ENCODE data around the gene RAB6D.
A peak's percentile ranks its signal among the peaks of the same experiment; 100 is the strongest.
"Not testable (repeated sequence)": the region's sequence is repeated elsewhere in the genome, so short reads cannot be mapped to it uniquely, and the experiment has no call there.

Gene RAB6D

DNA sequence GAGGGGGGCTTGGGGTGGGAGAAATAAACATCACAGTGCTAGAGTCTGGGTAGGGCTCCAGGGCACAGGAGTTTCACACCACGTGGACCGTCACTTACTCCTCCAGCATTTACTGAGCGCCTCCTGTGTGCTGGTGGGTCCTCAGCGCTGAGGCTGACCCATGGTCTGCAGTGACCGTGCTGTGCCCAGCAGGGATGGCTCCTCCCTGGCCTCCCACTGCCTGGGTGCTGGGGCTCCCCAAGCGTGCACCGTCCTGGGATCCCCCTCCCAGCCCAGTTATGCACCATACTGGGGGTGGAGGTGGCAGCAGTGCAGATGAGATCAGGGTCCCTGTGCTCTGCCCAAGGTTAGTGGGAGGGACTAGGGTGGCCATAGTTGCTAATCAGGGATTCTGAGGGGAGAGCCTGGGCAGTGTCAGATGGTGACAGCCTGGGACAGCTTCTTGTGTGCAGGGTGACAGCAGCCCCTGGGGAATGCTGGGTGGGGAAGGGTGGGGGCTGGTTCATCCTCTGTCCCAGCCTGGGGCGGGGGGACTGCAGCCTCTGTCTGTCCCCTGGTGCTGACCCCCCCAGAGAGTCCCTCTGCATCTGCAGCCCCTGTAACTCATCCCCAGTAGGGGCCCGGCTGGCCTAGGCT, 26.6 kb upstream of the RAB6D start:
- not testable (repeated sequence) for H3K4me1 Mint-ChIP-seq (ENCODE audit: low read depth); H3K27ac Mint-ChIP-seq; H3K36me3 Mint-ChIP-seq (ENCODE audit: low read depth); H3K27me3 Mint-ChIP-seq (ENCODE audit: low read depth); H3K4me3 Mint-ChIP-seq; H3K9me3 Mint-ChIP-seq

DNA sequence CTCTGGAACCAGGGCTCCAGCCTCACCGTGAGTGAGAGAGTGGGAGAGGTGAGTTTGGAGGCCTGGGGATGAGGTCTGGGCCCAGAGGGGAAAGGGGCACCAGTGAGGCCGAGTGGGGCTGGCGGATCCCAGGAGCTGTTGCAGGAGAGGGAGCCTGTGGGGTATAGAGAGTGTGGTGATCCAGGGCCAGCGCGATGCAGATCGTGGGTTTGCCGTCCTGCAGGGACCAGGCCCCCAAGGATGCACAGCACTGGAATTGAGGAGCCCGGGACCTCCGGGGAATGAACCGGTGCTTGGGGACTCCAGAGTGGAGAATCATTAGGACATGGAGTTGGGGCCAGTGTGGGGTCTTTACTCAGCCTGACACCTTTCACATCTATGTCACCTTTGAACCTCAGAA, 25.7 kb upstream of the RAB6D start:
- H3K4me1 Mint-ChIP-seq (ENCODE audit: low read depth): no peaks in the 10 kb centered on the region
- H3K36me3 Mint-ChIP-seq (ENCODE audit: low read depth): no peaks in the 10 kb centered on the region
- H3K9me3 Mint-ChIP-seq: no peaks in the 10 kb centered on the region
- H3K27me3 Mint-ChIP-seq (ENCODE audit: low read depth): no peaks in the 10 kb centered on the region
- no peak overlapping the region for H3K27ac Mint-ChIP-seq
- no peak overlapping the region for H3K4me3 Mint-ChIP-seq

DNA sequence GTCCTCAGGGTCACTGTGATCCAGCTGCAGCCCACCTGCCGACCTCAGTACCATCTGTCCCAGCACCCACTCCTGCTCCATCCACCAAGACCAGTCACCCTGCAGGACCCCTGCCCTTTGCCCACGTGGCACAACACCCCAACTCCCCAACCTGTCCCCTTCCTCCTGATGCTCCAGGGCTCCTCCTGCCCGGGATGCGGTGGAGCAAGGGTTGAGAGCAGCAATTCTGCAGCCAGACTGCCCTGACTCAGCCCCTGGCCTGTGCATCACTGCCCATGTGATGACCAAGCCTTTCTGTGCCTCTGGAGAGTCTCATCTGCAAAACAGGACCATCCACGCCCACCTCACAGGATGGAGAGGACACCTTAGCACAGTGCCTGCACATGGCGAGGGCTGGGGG, 24.9 kb upstream of the RAB6D start:
- H3K4me3 Mint-ChIP-seq; H3K36me3 Mint-ChIP-seq (ENCODE audit: low read depth); H3K27me3 Mint-ChIP-seq (ENCODE audit: low read depth); H3K9me3 Mint-ChIP-seq; H3K4me1 Mint-ChIP-seq (ENCODE audit: low read depth); H3K27ac Mint-ChIP-seq: not testable (repeated sequence)

DNA sequence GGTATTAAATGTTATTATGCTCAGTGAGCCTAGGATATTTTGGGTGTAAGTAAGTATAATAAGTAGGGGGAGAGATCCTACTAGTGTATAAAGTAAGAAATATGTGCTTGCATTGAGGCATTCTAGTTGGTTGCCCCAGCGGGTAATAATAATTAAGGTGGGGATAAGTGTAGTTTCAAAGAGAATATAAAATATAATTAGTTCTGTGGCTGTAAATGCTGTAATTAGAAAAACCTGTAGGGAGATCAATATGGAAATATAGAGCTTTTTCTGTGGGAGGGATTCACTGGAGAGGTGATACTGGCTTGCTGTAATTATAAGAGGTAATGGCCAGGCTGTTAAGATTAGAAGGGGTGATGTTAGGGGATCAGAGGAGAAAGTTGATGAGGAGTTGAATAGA, 9.1 kb upstream of the RAB6D start:
- not testable (repeated sequence) for H3K27ac Mint-ChIP-seq; H3K9me3 Mint-ChIP-seq; H3K27me3 Mint-ChIP-seq (ENCODE audit: low read depth); H3K36me3 Mint-ChIP-seq (ENCODE audit: low read depth); H3K4me3 Mint-ChIP-seq; H3K4me1 Mint-ChIP-seq (ENCODE audit: low read depth)

DNA sequence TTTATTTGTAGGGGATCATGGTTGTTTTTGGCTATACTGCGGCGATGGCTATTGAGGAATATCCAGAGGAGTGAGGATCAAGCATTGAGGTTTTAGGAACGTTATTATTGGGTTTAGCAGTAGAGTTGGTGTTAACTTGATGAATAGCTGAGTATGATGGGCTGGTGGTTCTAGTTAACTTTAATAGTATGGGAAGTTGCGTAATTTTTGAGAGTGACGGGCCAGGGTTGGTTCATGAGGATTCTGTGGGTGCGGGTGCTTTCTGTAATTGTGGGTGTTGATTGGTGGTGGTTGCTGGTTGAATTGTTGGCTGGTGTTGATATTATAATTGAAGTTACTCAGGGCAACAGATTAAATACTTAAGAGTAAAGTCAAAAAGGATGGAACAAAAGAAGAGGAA, 6.0 kb upstream of the RAB6D start:
- no peaks in the 10 kb centered on the region for H3K4me1 Mint-ChIP-seq (ENCODE audit: low read depth)
- no peak overlapping the region for H3K4me3 Mint-ChIP-seq
- no peaks in the 10 kb centered on the region for H3K36me3 Mint-ChIP-seq (ENCODE audit: low read depth)
- no peaks in the 10 kb centered on the region for H3K9me3 Mint-ChIP-seq
- H3K27ac Mint-ChIP-seq: no peak overlapping the region
- H3K27me3 Mint-ChIP-seq (ENCODE audit: low read depth): peaks cover 12% of the 10 kb centered on the region

DNA sequence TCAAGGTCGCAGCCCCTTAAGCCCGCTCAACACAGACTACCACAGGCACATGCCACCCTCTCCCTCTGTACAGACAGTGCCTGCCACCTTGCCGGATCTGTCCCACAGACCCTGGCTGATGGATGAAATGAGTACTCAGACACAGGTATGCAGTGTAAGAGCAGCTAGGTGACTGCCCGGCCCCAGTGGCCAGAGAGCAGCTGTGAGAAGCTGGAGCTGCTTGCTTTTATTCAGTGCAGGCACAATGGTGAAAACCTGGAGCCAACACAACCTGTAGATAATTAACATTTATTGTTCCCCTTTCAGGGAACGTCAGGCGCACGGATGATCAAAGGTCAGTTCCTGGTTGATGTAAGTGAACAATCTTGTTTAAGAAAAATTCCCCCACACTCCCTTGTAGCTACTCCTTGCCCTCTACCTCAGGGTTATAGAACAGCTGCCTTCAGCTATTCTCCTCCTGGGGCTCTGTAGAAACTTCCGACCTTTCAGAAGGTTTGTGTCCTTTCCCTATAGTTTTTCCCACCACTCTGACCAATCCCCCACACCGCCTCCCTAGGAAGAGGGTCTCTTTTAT, 4.6 kb upstream of the RAB6D start:
- not testable (repeated sequence) for H3K36me3 Mint-ChIP-seq (ENCODE audit: low read depth); H3K4me1 Mint-ChIP-seq (ENCODE audit: low read depth); H3K9me3 Mint-ChIP-seq; H3K4me3 Mint-ChIP-seq; H3K27ac Mint-ChIP-seq
- H3K27me3 Mint-ChIP-seq (ENCODE audit: low read depth): peaks cover 20% of the 10 kb centered on the region

DNA sequence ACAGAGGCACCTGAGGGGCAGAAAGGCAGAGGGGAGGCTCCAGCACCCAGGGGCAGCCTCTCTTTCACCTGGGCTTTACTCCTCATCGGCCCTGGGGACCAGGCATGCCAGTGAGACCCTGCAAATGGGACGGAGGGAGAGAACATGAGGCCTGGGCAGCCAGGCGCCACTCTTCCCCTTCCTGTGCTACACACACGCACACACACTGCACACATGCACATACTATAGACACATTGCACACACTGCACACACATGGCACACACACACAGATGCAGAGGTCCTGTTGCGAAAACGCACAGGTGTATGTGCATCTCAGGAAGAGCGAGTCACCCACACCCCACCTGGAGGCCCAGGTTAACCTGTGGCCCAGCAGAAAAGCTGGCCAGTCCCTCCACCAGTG, 3.4 kb upstream of the RAB6D start:
- H3K4me1 Mint-ChIP-seq (ENCODE audit: low read depth): peaks cover 7% of the 10 kb centered on the region
- no peak overlapping the region for H3K4me3 Mint-ChIP-seq

DNA sequence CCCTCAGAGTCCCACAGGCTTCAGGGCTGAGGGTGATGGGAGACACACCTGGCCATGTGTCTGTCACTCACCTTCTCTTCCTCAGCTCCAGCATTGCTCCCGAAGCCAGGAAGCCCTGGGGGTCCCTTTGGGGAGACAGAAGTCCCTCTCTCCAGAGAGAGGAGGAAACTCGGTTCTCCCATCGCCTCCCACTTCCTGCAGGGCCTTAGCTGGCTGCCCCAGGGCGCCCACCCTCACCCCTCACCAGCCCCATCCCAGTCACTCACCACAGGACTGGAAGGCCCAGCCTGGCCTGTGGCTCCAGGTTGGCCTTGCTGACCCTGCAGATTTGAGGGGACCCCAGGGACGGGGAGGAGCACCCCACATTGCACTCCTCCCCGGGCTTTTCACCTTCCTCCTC, 2.7 kb upstream of the RAB6D start:
- Mint-ChIP-seq H3K4me1 (ENCODE audit: low read depth) (peaks cover 7% of the 10 kb centered on the region), H3K27ac (no peak overlapping the region), H3K36me3 (ENCODE audit: low read depth) (no peaks in the 10 kb centered on the region), H3K9me3 (no peaks in the 10 kb centered on the region), H3K4me3 (no peak overlapping the region), H3K27me3 (ENCODE audit: low read depth) (peaks cover 38% of the 10 kb centered on the region)

More for the DNA sequence above, 3.4 kb upstream of the RAB6D start:
- peaks cover 31% of the 10 kb centered on the region for H3K27me3 Mint-ChIP-seq (ENCODE audit: low read depth)
- H3K36me3 Mint-ChIP-seq (ENCODE audit: low read depth): no peaks in the 10 kb centered on the region
- H3K27ac Mint-ChIP-seq: no peak overlapping the region
- no peaks in the 10 kb centered on the region for H3K9me3 Mint-ChIP-seq

DNA sequence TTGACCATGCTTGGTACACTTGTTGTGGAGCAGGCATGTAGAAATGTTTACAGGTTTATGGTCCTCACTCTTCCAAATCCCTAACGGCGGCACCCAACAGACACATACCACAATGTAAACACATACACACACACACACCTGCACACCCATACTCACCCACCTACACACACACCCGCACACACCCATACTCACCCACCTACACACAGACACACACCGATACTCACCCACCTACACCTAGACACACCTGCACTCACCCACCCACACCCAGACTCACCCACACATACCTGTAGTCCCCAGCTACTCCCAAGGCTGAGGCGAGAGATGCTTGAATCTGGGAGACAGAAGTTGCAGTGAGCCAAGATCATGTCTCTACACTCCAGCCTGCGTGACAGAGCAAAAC, 1.5 kb upstream of the RAB6D start:
- Mint-ChIP-seq H3K4me1 (ENCODE audit: low read depth) (peaks cover 7% of the 10 kb centered on the region), H3K27me3 (ENCODE audit: low read depth) (peaks cover 50% of the 10 kb centered on the region), H3K9me3 (no peaks in the 10 kb centered on the region), H3K27ac (no peak overlapping the region), H3K36me3 (ENCODE audit: low read depth) (no peaks in the 10 kb centered on the region), H3K4me3 (no peak overlapping the region)

DNA sequence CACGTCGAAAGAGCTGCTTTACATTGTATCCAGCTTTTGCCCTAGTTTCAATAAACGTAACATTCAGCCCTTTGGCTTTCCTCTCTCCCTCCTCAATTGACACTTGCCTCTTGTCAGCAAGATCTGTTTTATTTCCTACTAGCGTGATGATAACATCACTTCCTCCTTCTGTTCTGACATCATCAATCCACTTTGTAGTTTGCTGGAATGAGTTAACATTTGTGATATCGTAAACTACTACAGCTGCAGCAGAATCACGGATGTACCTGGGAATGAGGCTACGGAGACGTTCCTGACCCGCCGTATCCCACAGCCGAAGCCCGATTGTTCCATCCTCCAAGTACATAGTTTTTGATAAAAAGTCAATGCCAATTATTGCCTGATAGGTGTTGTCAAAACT, 755 bp downstream of the RAB6D start:
- Mint-ChIP-seq H3K4me3 (peak overlapping the region; percentile 9), H3K27me3 (ENCODE audit: low read depth) (peaks cover 63% of the 10 kb centered on the region)
- not testable (repeated sequence) for H3K27ac Mint-ChIP-seq; H3K36me3 Mint-ChIP-seq (ENCODE audit: low read depth); H3K4me1 Mint-ChIP-seq (ENCODE audit: low read depth); H3K9me3 Mint-ChIP-seq

DNA sequence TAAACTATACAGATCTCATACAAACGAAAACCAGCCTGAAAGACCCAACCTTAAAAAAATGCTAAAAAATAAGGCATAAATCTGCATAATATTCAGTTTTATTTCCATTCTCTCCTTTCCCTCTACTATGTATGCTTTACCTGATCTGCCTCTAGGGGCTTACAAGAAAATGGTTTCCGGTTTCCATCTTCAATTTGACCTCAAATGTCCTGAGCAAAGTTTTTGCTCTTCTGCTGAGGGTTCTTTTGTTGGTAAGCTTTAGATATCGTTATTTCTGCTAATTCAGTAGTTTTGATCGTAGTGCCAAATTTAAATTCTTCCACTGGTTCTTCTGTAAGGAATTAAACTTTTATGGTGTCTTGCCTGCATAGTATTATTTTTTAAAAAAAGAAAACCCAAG, 2.2 kb downstream of the RAB6D start:
- H3K27me3 Mint-ChIP-seq (ENCODE audit: low read depth): peaks cover 71% of the 10 kb centered on the region
- H3K36me3 Mint-ChIP-seq (ENCODE audit: low read depth); H3K9me3 Mint-ChIP-seq; H3K27ac Mint-ChIP-seq; H3K4me1 Mint-ChIP-seq (ENCODE audit: low read depth); H3K4me3 Mint-ChIP-seq: not testable (repeated sequence)

DNA sequence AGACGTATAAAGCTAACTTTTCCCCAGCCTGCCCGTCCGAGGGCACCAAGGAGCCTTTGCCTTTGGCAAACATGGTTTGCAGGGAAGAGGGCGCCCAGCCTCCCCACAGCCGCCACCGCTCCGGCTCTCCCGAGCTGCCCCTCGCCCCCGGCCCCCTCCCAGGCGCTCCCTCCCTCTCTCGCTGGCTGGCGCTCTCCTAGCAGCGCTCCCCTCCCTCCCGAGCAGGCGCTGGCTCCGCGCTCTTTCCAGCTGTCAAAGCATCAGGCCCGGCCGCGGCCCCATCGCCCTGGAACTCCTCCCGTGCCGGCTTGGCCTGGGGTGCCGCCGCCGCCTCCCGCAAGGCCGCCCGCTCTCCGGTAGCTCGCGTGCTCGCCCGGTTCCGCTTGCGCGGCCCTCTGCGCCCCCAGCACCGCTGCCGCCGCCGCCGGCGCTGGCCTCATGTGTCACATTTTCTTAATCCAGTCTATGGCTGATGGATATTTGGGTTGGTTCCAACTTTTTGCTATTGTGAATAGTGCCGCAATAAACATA, 10.7 kb downstream of the RAB6D start:
- not testable (repeated sequence) for H3K4me1 Mint-ChIP-seq (ENCODE audit: low read depth); H3K9me3 Mint-ChIP-seq; H3K4me3 Mint-ChIP-seq; H3K27ac Mint-ChIP-seq; H3K36me3 Mint-ChIP-seq (ENCODE audit: low read depth)
- H3K27me3 Mint-ChIP-seq (ENCODE audit: low read depth): peaks cover 24% of the 10 kb centered on the region

DNA sequence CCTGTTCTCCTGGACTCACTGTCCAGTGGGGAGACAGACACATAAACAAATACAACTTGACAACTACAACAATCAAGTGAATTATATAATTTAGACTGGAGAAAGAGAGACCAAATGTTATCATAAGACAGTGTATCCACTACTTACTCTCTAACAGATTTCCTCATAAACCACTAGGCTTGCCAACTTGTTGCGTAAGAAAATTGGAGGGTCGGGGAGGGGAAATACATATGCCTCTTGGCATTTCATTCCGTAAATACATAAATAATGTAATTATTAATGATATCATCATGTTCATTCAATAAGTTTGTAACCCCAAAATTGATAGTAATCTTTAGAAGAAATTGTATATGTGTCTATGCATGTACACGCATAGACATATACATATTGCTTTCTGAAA, 14.9 kb downstream of the RAB6D start:
- Mint-ChIP-seq H3K4me3 (no peak overlapping the region), H3K27ac (no peak overlapping the region), H3K9me3 (peaks cover 3% of the 10 kb centered on the region), H3K36me3 (ENCODE audit: low read depth) (no peaks in the 10 kb centered on the region), H3K4me1 (ENCODE audit: low read depth) (no peaks in the 10 kb centered on the region), H3K27me3 (ENCODE audit: low read depth) (peaks cover 15% of the 10 kb centered on the region)

DNA sequence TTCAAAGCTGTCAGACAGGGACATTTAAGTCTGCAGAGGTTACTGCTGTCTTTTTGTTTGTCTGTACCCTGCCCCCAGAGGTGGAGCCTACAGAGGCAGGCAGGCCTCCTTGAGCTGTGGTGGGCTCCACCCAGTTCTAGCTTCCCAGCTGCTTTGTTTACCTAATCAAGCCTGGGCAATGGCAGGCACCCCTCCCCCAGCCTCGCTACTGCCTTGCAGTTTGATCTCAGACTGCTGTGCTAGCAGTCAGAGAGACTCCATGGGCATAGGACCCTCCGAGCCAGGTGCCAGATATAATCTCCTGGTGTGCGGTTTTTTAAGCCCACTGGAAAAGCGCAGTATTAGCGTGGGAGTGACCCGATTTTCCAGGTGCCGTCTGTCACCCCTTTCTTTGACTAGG, 16.9 kb downstream of the RAB6D start:
- H3K9me3 Mint-ChIP-seq; H3K4me3 Mint-ChIP-seq; H3K36me3 Mint-ChIP-seq (ENCODE audit: low read depth); H3K4me1 Mint-ChIP-seq (ENCODE audit: low read depth); H3K27ac Mint-ChIP-seq; H3K27me3 Mint-ChIP-seq (ENCODE audit: low read depth): not testable (repeated sequence)

DNA sequence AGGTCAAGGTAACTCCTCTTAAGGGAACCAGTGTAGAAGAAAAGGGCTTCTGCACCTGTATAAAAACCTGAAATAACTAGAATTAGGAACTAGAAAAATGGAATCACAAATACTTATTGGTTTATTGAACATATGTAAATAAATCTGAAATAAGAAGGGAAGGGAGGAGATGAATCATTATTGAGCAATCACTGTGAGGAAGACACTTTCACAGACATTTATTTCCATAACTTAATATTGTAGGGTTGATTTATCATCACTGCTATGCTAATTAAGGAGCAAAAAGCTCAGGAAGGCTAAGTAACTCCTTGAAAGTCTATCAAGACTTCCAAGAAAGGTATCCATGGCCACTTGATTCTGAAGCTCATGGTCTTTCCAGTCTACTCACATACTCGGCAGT, 24.7 kb downstream of the RAB6D start:
- not testable (repeated sequence) for H3K4me3 Mint-ChIP-seq; H3K4me1 Mint-ChIP-seq (ENCODE audit: low read depth); H3K9me3 Mint-ChIP-seq; H3K36me3 Mint-ChIP-seq (ENCODE audit: low read depth); H3K27ac Mint-ChIP-seq
- H3K27me3 Mint-ChIP-seq (ENCODE audit: low read depth): peaks cover 23% of the 10 kb centered on the region

DNA sequence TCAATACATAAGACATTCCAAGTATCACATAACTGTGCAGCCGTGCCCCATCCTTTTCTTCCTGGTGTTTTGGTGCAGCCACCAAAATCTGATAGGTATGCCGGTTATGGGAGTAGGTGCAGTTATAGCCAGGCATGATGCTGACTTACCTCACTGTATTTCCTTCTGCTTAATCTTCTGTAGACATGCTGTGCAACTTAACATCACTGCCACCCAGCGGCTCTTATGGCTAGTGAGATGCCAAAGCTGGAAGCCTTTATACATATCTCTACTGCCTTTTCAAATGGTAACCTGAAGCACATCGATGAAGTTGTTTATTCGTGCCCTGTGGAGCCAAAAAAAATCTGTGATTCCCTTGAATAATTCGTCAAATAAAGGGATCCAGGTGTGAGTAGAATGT, 28.6 kb downstream of the RAB6D start:
- H3K27ac Mint-ChIP-seq; H3K36me3 Mint-ChIP-seq (ENCODE audit: low read depth); H3K4me3 Mint-ChIP-seq; H3K4me1 Mint-ChIP-seq (ENCODE audit: low read depth); H3K9me3 Mint-ChIP-seq: not testable (repeated sequence)
- H3K27me3 Mint-ChIP-seq (ENCODE audit: low read depth): peaks cover 41% of the 10 kb centered on the region
